ENCODE measurements around the gene EFCAB6. TPM values are rescaled to one million over a fixed set of nuclear protein-coding genes. Genes with fewer than 3 reads are reported as not detected.

Gene EFCAB6
- polyA plus RNA-seq, 3 donors from 2014 or later: 0.04 to 0.18 TPM; not detected in 1

DNA sequence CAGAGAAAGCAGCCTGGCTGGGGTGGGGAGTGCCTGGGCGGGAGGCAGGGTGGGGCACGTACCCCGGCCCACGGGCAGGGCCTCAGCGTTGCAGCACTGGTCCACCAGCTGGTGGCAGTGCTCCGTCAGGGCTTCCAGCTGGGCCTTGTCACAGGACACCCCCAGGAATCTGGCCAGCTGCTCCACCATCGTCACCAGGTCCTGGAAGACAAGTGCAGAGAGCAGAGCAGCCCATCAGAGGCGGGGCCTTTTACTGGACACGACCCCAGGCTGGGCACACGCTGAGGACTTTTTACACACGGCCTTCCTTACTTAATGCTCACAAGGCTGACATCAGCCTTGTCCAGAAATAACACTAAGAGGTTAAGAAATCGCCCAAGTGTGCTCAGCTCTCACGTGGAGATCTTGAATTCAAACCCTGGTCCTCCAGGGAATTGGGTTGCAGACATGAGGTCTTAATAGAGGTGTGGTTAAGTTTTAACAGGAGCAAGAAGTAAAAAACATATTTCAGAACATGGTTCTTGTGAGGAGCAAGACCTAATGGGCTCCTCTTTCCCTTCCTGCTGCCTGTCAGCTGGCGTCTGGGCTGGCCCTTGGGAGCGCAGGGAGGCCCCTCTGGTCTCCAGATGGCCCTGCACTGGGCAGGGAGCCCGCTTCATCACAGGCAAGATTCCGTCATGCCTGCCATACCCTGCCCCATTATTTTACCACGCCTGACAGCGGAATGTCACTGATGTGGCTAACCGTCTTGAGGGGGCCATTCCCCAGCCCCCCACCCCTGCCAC is 17.1 kb upstream of the EFCAB6 start:
- Mint-ChIP-seq H3K27me3 (ENCODE audit: low read depth in 3 of 3) (peaks cover 0 to 10% (median 2%) of the 10 kb centered on the region in 3 donors), H3K4me3 (no peak overlapping the region), H3K4me1 (no peaks in the 10 kb centered on the region), H3K9me3 (no peaks in the 10 kb centered on the region), H3K27ac (no peak overlapping the region), H3K36me3 (no peaks in the 10 kb centered on the region)
- DNase-seq: no peak

DNA sequence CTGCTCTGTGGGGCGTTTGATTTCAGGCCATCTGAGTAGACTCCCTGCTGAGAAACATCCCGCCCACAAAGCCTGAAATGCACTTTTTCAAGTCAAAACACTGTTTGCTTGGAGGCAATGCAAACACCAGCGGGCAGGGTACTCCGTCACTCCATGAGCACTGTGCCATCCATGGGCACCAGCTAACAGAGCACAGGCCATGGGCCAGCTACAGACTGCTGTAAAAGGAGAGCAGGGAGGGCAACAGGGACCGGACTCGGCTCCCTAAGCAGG is 16.6 kb upstream of the EFCAB6 start:
- Mint-ChIP-seq H3K4me3 (no peak overlapping the region), H3K27me3 (ENCODE audit: low read depth in 3 of 3) (peaks cover 0 to 10% (median 2%) of the 10 kb centered on the region in 3 donors), H3K9me3 (no peaks in the 10 kb centered on the region), H3K27ac (no peak overlapping the region), H3K36me3 (no peaks in the 10 kb centered on the region), H3K4me1 (no peaks in the 10 kb centered on the region)
- no peak for DNase-seq

DNA sequence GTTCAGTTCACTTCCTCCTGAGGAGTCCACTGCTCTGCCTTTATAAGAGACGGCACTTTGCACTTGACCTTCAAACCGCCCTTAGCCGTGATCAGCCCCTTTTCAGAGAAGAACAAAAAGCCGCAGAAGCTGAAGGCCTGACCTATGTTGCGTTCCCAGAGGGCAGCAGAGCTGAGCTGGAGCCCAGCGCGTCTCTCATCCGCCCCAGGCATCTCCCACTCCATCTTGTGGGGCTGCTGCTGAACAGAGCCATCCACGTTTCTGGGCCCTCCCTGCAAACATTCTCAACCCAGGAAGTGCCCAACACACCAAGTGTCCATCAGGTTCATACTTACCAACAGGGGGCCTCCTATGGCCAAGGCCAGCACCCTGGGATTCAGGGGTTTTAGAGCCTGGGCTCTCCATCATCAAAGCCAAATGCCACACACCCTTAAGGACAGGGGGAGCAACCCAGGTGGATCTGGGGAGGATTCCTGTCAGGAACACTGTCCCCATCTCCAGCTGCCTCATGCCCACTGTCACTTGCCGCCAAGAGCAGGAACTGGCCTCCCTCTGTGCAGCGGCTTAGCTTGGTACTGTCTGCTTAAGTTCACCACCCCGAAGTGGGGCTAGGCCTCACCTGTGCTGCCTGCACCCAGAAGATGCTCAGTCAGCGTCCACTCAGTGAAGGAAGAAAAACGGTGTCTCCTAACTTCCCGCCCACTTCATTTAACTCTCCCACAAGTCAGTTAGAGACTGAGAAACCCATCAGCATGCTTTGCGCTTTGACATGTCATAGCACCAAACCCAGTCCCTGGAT is 16.0 kb upstream of the EFCAB6 start:
- Mint-ChIP-seq H3K27ac (no peak overlapping the region), H3K36me3 (no peaks in the 10 kb centered on the region), H3K27me3 (ENCODE audit: low read depth in 3 of 3) (peaks cover 0 to 9% (median 2%) of the 10 kb centered on the region in 3 donors), H3K9me3 (no peaks in the 10 kb centered on the region), H3K4me1 (no peaks in the 10 kb centered on the region), H3K4me3 (no peak overlapping the region)
- DNase-seq: no peak

DNA sequence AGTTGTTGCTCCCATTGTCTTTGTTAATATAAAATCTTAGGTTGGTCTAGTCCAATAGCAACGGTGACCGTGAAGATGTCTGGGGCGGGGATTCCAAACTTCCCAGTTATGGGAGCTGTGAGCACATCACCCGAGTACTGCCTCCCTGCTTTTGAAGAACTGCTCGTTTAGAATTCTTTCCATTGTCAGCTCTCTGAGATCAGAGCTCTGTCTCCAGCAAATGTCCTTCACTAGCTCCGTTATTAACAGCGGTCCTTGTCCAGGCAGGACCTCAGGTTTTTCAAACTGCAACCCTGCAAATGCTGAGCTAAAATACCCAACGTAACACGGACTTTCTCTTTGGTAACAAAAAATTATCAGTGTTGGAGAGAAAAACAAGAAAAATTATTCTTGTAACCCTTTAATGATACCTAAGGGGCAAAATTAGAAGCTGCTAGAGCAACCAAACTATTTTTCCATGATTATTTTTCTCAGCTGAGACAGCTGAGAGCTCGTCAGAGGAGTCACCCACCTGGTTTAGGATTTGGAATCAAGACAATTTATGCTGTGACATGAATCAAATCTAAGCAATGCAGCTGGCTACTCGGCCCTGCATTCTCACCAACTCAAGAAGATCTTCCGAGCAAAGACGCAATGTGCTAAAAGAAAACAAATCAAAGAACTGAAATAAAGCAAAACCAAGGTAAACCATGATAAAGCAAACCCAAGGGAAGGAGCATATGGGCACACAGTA is 15.1 kb upstream of the EFCAB6 start:
- no peak overlapping the region for H3K27ac Mint-ChIP-seq
- no peaks in the 10 kb centered on the region for H3K4me1 Mint-ChIP-seq
- H3K4me3 Mint-ChIP-seq: no peak overlapping the region
- H3K9me3 Mint-ChIP-seq: no peaks in the 10 kb centered on the region
- H3K36me3 Mint-ChIP-seq: no peaks in the 10 kb centered on the region
- no peak for DNase-seq
- peaks cover 0 to 8% (median 4%) of the 10 kb centered on the region in 3 donors for H3K27me3 Mint-ChIP-seq (ENCODE audit: low read depth in 3 of 3)

DNA sequence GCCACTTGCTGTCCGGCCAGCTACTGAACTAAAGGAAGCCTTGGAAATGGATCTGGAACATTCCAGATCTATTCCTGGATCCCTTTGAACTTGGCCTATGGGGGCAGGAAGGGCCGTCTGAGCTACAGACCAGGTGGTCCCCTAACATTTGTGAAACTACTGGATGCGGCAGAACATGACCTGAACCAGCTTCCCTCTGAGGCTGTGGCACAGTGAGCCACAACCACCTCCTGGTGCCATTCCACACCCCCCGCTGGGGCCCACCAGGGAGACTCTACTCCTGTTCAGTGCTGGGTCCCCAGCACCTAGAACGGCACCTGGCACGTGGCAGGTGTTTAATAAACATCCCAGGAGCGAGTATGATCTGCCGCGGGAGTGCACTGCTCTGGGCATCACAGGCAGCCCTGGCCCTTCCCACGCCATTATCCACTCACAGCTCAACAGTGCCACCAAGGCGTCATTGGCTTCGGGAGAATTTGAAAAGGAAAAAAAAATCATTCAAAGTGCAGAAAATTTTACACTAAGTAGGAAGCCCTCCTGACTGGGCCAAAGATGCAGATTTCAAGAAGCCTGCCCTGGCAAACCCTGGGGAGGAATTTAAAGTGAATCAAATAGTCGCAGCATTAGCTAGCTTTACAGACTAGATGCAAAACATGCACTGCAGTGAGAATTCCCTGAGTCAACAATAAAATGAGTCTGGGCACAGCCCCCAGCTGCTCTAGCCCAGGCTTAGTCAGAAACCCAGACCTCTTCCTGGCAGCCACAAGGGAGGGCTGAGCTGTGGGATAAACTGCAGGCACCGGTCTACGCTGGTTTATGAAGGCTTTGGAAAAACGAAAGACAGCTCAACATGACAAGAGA is 14.3 kb upstream of the EFCAB6 start:
- H3K27ac Mint-ChIP-seq: no peak overlapping the region
- no peaks in the 10 kb centered on the region for H3K4me1 Mint-ChIP-seq
- H3K9me3 Mint-ChIP-seq: no peaks in the 10 kb centered on the region
- peaks cover 0 to 11% (median 4%) of the 10 kb centered on the region in 3 donors for H3K27me3 Mint-ChIP-seq (ENCODE audit: low read depth in 3 of 3)
- DNase-seq: no peak
- H3K4me3 Mint-ChIP-seq: no peak overlapping the region
- no peaks in the 10 kb centered on the region for H3K36me3 Mint-ChIP-seq

DNA sequence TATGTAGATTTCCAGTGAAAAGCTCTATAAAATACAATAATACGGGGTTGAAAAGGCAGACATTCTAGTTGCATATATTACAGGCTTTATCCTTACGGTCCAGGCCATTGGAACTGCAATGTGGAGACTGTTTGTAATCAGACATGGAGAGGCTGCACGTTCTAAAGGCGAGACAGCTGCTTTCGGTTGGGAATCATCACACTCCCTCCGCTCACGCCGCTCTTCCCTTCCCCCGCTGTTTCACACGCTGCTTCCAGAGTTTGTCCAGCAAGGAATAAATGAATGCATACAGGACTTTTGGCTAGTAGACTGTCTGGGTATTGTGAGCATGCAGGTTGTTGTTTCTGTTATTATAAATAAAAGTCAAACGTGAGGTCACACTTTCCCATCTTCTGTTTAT is 13.5 kb upstream of the EFCAB6 start:
- H3K27me3 Mint-ChIP-seq (ENCODE audit: low read depth in 3 of 3): peaks cover 0 to 11% (median 4%) of the 10 kb centered on the region in 3 donors
- no peaks in the 10 kb centered on the region for H3K4me1 Mint-ChIP-seq
- H3K4me3 Mint-ChIP-seq: no peak overlapping the region
- DNase-seq: no peak
- no peaks in the 10 kb centered on the region for H3K9me3 Mint-ChIP-seq
- H3K36me3 Mint-ChIP-seq: no peaks in the 10 kb centered on the region
- H3K27ac Mint-ChIP-seq: no peak overlapping the region

DNA sequence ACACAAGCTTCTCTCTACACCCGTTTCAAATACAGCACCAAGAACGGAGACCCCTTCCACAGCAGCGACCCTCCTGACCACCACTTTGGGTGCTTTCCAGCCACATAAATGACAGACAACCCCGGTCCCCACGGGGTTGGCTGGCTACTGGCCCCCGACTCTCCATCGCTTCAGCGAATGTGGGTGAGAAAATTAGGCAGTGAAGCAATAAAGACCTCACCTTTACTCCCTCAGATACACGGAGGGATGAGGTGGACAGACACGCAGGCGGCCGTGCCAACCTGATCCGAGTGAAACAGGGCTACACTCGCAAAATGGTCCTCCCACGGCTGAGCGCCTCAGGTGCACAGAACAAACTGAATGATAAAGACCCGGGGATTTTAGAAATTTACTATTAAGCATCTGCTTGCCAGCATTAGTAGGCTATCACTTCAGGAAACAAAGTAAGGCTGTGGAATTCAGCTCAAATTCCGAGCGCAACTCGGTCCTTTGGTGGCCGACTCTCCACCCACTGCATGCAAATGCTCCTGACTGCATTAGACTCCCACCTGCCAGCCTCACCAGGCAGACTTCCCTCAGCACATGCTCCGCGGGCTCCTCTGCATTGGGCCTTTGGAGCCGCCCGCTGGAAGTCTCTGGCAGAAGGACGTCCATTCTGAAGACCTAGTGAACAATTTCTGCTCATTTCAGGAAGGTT is 12.8 kb upstream of the EFCAB6 start:
- Mint-ChIP-seq H3K36me3 (no peaks in the 10 kb centered on the region), H3K4me1 (no peaks in the 10 kb centered on the region), H3K4me3 (no peak overlapping the region), H3K9me3 (no peaks in the 10 kb centered on the region), H3K27me3 (ENCODE audit: low read depth in 3 of 3) (peaks cover 0 to 11% (median 4%) of the 10 kb centered on the region in 3 donors), H3K27ac (no peak overlapping the region)
- no peak for DNase-seq

DNA sequence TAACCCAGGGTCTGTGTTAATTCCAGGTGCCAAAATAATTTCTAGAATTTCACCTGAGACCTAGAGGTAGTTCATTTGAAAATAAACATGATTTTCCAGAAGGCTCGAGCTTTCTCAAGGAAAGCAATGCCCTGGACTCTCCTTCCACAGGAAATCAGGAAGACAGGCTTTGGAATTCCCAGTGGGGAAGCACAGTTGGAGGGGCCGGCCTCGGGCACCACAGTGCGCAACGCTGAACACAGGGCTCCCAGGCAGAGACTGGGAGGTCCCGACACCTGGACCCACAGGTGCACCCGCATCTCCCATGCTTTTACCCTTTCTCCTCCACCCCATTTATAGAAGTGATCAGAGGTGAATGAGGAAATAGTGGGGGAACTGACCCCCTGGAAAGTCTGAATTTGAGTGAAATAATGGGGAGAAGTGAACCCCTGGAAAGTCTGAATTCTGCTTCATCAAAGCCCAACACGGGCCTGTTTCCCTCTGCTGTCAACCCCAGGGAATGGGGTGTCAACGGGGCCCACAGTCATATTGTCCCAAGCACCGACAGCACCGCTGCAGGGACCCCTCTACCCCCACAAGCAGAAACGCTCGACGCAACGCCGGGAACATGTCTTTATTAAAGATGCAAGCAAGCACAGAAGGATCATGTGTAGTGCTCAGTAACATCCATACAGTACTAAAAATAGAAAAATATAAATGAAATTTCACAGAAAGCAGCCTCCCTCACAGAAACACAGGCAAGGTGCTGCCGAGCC is 12.0 kb upstream of the EFCAB6 start:
- no peak overlapping the region for H3K27ac Mint-ChIP-seq
- peaks cover 0 to 14% (median 4%) of the 10 kb centered on the region in 3 donors for H3K27me3 Mint-ChIP-seq (ENCODE audit: low read depth in 3 of 3)
- no peak for DNase-seq
- H3K4me1 Mint-ChIP-seq: no peaks in the 10 kb centered on the region
- H3K36me3 Mint-ChIP-seq: no peaks in the 10 kb centered on the region
- H3K9me3 Mint-ChIP-seq: no peaks in the 10 kb centered on the region
- no peak overlapping the region for H3K4me3 Mint-ChIP-seq

DNA sequence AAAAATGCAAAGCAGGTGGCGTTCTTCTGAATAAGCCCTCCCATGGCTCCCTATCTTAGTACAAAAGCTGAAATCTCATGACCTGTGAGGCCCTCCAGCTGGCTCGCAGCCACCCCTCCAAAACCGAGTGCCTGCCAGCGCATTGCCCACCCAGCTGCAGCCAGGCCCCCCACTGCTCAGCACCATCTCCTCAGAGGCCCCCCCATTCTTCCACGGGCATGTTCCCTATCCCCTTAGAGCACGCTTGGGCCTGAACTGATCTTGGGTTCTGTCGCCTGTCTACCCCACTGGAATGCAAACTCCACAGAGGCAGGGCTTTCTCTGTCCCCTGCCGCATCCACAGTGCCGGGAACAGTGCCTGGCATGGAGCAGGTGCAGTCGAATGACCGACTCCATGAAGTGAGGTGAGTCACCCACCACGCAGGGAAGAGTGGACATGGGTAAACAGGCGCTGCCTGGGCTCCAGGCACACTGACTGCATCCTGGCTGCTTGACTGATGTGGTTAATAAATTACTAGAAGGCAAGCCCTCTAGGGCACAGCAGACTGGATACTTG is 11.3 kb upstream of the EFCAB6 start:
- no peaks in the 10 kb centered on the region for H3K4me1 Mint-ChIP-seq

DNA sequence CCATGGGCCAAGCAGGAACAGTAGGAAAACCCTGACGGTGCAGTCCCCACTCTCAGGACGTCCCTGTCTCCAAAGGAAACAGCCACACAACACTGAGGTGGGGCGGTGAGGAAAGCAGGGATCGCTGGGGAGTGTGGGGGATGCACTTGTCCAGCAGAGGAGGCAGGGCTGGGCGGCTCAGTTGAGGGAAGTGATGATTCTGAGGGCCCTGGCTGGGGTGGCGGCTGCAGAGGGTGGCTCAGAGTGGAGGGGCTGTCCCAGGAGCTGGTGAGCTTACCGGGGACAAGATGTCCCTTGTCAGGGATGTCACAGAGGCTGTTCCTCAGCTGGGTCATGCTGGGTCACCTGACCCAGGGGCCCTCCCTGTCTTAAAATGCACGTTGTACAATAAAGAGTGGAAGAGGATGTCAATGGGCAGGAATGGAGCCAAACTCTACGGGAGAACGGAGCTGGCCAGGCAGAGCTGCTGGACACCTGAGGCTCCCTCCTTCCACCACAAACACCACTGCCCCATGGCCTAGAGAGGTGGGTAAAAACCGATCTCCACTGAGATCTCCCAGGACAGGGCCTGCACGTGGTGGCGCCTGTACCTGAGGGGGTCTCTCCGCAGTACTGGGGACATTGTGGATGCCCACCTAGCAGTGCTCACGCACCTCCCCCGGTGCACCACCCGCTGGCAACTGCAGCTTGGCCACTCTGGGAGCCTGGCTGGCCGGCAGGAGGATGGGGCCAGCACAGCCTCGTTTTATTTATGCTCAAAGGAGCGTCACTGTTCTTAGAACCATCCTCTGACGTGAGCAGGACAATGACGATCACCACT is 9.7 kb upstream of the EFCAB6 start:
- H3K27me3 Mint-ChIP-seq (ENCODE audit: low read depth in 3 of 3): peaks cover 0 to 10% (median 2%) of the 10 kb centered on the region in 3 donors
- H3K4me1 Mint-ChIP-seq: no peaks in the 10 kb centered on the region
- H3K4me3 Mint-ChIP-seq: no peak overlapping the region
- DNase-seq: no peak
- H3K36me3 Mint-ChIP-seq: no peaks in the 10 kb centered on the region
- no peak overlapping the region for H3K27ac Mint-ChIP-seq
- H3K9me3 Mint-ChIP-seq: no peaks in the 10 kb centered on the region

More for the DNA sequence above, 11.3 kb upstream of the EFCAB6 start:
- no peaks in the 10 kb centered on the region for H3K36me3 Mint-ChIP-seq
- H3K9me3 Mint-ChIP-seq: no peaks in the 10 kb centered on the region
- H3K4me3 Mint-ChIP-seq: no peak overlapping the region
- H3K27ac Mint-ChIP-seq: no peak overlapping the region
- H3K27me3 Mint-ChIP-seq (ENCODE audit: low read depth in 3 of 3): peaks cover 0 to 14% (median 4%) of the 10 kb centered on the region in 3 donors
- DNase-seq: no peak

DNA sequence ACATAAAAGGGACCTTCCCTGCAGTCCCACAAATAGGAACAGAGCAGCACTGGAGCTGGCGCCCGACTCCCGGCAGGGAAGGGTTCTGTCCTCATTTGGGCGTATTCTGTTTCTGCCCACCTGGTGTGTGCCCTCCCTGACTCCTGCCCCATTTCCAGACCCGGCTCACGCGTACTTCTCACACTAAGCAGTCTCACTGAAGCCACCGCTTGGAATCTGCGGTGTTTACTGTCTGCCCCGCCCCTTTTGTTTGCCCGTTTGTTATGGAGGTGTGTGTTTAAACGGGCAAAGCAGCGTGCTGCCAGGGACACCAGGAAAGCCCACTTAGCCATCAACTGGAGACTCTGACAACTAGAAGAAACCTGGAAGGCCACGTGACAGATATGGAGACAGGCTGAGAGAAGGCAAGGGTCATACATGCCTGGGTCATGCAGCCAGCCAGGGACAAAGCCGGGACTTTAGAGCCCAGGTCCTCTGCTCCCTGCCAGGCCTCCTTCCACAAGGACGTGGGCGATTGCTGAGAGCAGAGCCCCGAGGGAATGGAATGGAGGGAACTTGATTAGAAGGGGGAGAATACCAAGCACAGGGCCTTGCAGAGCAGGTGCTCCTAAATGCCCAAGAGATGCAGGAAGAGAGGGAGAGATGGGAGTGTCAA is 8.7 kb upstream of the EFCAB6 start:
- Mint-ChIP-seq H3K4me1 (no peaks in the 10 kb centered on the region), H3K4me3 (no peak overlapping the region), H3K27me3 (ENCODE audit: low read depth in 3 of 3) (peaks cover 0 to 10% (median 2%) of the 10 kb centered on the region in 3 donors), H3K27ac (no peak overlapping the region), H3K9me3 (no peaks in the 10 kb centered on the region), H3K36me3 (no peaks in the 10 kb centered on the region)
- no peak for DNase-seq

Data from immature natural killer cell (primary cell).